ENCODE data around the gene GOLGA6L26.
"Not testable (repeated sequence)": the region's sequence is repeated elsewhere in the genome, so short reads cannot be mapped to it uniquely, and the experiment has no call there.

GRCh38 chr15:23372891-23373600 is 39.0 kb upstream of the GOLGA6L26 start:
- TF ChIP-seq CTCF (conservative IDR thresholded peaks at IDR 0.05 in 1 of 2, IDR thresholded peaks at IDR 0.05 in 1 of 2; ENCODE audit: low read depth in 1 of 2, low read length in 2 of 2); EZH2 (IDR thresholded peaks at IDR 0.05; ENCODE audit: low read length, missing control alignments): not testable (repeated sequence)
